Fibroblast of lung (primary cell): ENCODE data around the gene TBC1D7. TPM values are rescaled to one million over a fixed set of nuclear protein-coding genes. Genes with fewer than 3 reads are reported as not detected.

Source experiments
- DNase-seq, 2 donors: peaks; one replicate each; pipeline versions ENCODE4 v3.0.0 to v3.0.0-alpha.2; 2010; ENCODE audit warnings: low read depth in 2 of 2
- H2AFZ ChIP-seq: 2 replicates; pipeline ENCODE4 v1.5.1; 2012; ENCODE audit warnings: low read length, control low read depth, inconsistent platforms
- H3K27ac ChIP-seq: 2 replicates; pipeline ENCODE4 v1.5.1; 2011; ENCODE audit warnings: low read length, control low read depth; ENCODE audit not compliant: insufficient read depth
- H3K27me3 ChIP-seq: 2 replicates; pipeline ENCODE4 v1.5.1; 2011; ENCODE audit warnings: mild to moderate bottlenecking, low read length; ENCODE audit not compliant: control insufficient read depth, insufficient read depth
- H3K36me3 ChIP-seq: 2 replicates; pipeline ENCODE4 v1.5.1; 2011; ENCODE audit warnings: low read length; ENCODE audit not compliant: control insufficient read depth, insufficient read depth
- H3K4me1 ChIP-seq: 2 replicates; pipeline ENCODE4 v1.5.1; 2011; ENCODE audit warnings: low read length; ENCODE audit not compliant: control insufficient read depth, insufficient read depth; ENCODE audit errors: extremely low read depth
- H3K4me2 ChIP-seq: 2 replicates; pipeline ENCODE4 v1.5.1; 2011; ENCODE audit warnings: low read length, control low read depth; ENCODE audit not compliant: insufficient read depth; ENCODE audit errors: extremely low read depth
- H3K4me3 ChIP-seq, 4 experiments: fragments of 200-600 bp in 1 of 4; sonication (generic) in 1 of 4; replicated peaks in 1 of 4; 2 replicates each; pipeline ENCODE4 v1.5.1; 2011 to 2016; ENCODE audit warnings: low read length in 4 of 4, low read depth in 3 of 4, mild to moderate bottlenecking in 3 of 4, control low read depth in 2 of 4, inconsistent platforms in 1 of 4, mixed read lengths in 1 of 4; ENCODE audit not compliant: insufficient read depth in 1 of 4; ENCODE audit errors: control extremely low read depth in 1 of 4
- H3K79me2 ChIP-seq: 2 replicates; pipeline ENCODE4 v1.5.1; 2012; ENCODE audit warnings: mild to moderate bottlenecking, low read length, inconsistent platforms; ENCODE audit not compliant: control insufficient read depth, insufficient read depth
- H3K9ac ChIP-seq: 2 replicates; pipeline ENCODE4 v1.5.1; 2011; ENCODE audit warnings: mild to moderate bottlenecking, low read length, control low read depth; ENCODE audit not compliant: insufficient read depth
- H3K9me3 ChIP-seq: 2 replicates; pipeline ENCODE4 v1.5.1; 2012; ENCODE audit warnings: low read depth, low read length; ENCODE audit not compliant: control insufficient read depth, insufficient read depth
- H4K20me1 ChIP-seq: 2 replicates; pipeline ENCODE4 v1.5.1; 2011; ENCODE audit warnings: low read length; ENCODE audit not compliant: control insufficient read depth, insufficient read depth; ENCODE audit errors: extremely low read depth
- EZH2 ChIP-seq: IDR thresholded peaks from 2 replicates; pipeline ENCODE4 v1.5.1; 2012; ENCODE audit warnings: low read length, control low read depth, mild to moderate bottlenecking; ENCODE audit errors: missing control alignments
- polyA plus RNA-seq, 2 donors: library from polyadenylated mRNA; depleted of rRNA in 1 of 2; stranded (reverse) in 1 of 2; unstranded in 1 of 2; fragments of >200 nt; gene quantifications; 2 replicates each; pipeline ENCODE4 v1.2.1, GENCODE V29; 2011 to 2012; ENCODE audit warnings: missing spikeins in 1 of 2
- total RNA-seq: library from RNA; depleted of rRNA; stranded (reverse); fragments of >200 nt; gene quantifications from 2 replicates; pipeline ENCODE4 v1.2.1, GENCODE V29; 2014
- TF ChIP-seq, protein P1 (sequence below), 2 donors: IDR thresholded peaks in 1 of 2; conservative IDR thresholded peaks in 1 of 2; 1 replicate in 1 of 2; 2 replicates in 1 of 2; pipeline ENCODE4 v1.5.1; 2011 to 2012; ENCODE audit warnings: low read length in 2 of 2, control low read depth in 1 of 2, inconsistent platforms in 1 of 2, low read depth in 1 of 2, mild to moderate bottlenecking in 1 of 2

The TBC1D7 gene
- total and polyA plus RNA-seq, 2 donors (not counting 1 experiment from before 2014, with no cell fraction given) = 19.3 to 31.1 TPM

DNA sequence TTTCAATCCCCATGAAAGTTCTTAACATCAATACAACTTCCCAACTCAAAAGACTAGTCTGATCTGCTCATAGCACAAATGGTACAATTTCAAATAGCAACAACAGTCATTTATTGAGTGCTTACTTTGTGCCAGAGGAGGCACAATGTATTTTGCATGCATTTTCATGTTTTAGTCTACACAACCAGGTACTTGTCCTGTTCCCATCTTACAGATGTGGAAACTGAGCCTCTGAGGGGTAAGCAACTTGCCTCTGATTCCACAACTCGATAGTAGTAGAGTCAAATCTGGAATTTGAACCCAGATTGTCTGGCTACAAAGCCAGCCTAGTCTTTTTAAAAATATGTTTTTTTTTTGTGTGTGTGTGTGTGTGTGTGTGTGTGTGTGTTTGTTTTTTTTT is 45.6 kb upstream of the TBC1D7 start:
- Histone ChIP-seq H3K9ac (no peak overlapping the region), H3K36me3 (no peaks in the 10 kb centered on the region), H3K79me2 (no peaks in the 10 kb centered on the region), H3K27ac (no peak overlapping the region), H4K20me1 (no peaks in the 10 kb centered on the region), H3K9me3 (no peaks in the 10 kb centered on the region), H3K4me1 (peaks cover 2% of the 10 kb centered on the region), H3K4me2 (no peak overlapping the region), H3K27me3 (no peaks in the 10 kb centered on the region), H2AFZ (no peak overlapping the region), H3K4me3 (no peak overlapping the region)
- DNase-seq = no peak
- TF ChIP-seq EZH2 = no peak
- TF ChIP-seq, protein P1, sequence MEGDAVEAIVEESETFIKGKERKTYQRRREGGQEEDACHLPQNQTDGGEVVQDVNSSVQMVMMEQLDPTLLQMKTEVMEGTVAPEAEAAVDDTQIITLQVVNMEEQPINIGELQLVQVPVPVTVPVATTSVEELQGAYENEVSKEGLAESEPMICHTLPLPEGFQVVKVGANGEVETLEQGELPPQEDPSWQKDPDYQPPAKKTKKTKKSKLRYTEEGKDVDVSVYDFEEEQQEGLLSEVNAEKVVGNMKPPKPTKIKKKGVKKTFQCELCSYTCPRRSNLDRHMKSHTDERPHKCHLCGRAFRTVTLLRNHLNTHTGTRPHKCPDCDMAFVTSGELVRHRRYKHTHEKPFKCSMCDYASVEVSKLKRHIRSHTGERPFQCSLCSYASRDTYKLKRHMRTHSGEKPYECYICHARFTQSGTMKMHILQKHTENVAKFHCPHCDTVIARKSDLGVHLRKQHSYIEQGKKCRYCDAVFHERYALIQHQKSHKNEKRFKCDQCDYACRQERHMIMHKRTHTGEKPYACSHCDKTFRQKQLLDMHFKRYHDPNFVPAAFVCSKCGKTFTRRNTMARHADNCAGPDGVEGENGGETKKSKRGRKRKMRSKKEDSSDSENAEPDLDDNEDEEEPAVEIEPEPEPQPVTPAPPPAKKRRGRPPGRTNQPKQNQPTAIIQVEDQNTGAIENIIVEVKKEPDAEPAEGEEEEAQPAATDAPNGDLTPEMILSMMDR (conservative IDR thresholded peaks at IDR 0.05 in 1 of 2, IDR thresholded peaks at IDR 0.05 in 1 of 2; ENCODE audit: low read depth in 1 of 2, low read length in 2 of 2) = no peak

- H2AFZ ChIP-seq = no peak overlapping the region
- H3K79me2 ChIP-seq = no peaks in the 10 kb centered on the region
- no peak overlapping the region for H3K27ac ChIP-seq
- DNase-seq = peak in 1 of 2 donors; percentile 29
- H3K27me3 ChIP-seq = no peaks in the 10 kb centered on the region
- TF ChIP-seq EZH2 = no peak
- TF ChIP-seq, protein P1 (conservative IDR thresholded peaks at IDR 0.05 in 1 of 2, IDR thresholded peaks at IDR 0.05 in 1 of 2; ENCODE audit: low read depth in 1 of 2, low read length in 2 of 2) = no peak
- H3K4me3 ChIP-seq = no peak overlapping the region
- H3K4me1 ChIP-seq = peaks cover 4% of the 10 kb centered on the region
- no peak overlapping the region for H3K9ac ChIP-seq
- H4K20me1 ChIP-seq = no peaks in the 10 kb centered on the region
- H3K9me3 ChIP-seq = no peaks in the 10 kb centered on the region
- no peaks in the 10 kb centered on the region for H3K36me3 ChIP-seq
- no peak overlapping the region for H3K4me2 ChIP-seq
These were observed 45.1 kb upstream of the TBC1D7 start for GRCh38 chr6:13373488-13373886.

GRCh38 chr6:13372688-13373487 is 44.6 kb upstream of the TBC1D7 start:
- no peak for DNase-seq
- Histone ChIP-seq H3K4me1 (peaks cover 6% of the 10 kb centered on the region), H3K4me2 (no peak overlapping the region), H3K27ac (no peak overlapping the region), H3K4me3 (no peak overlapping the region), H3K9ac (no peak overlapping the region), H3K79me2 (no peaks in the 10 kb centered on the region), H3K9me3 (no peaks in the 10 kb centered on the region), H3K27me3 (no peaks in the 10 kb centered on the region), H3K36me3 (no peaks in the 10 kb centered on the region), H4K20me1 (no peaks in the 10 kb centered on the region), H2AFZ (no peak overlapping the region)
- TF ChIP-seq, protein P1 (conservative IDR thresholded peaks at IDR 0.05 in 1 of 2, IDR thresholded peaks at IDR 0.05 in 1 of 2; ENCODE audit: low read depth in 1 of 2, low read length in 2 of 2) = no peak
- TF ChIP-seq EZH2 = no peak
